Measurements from ENCODE around the gene EFNB3. TPM values are rescaled to one million over a fixed set of nuclear protein-coding genes. Genes with fewer than 3 reads are reported as not detected.

Gene EFNB3
- total RNA-seq, 6 experiments from 2014 or later = 0.26 to 1.1 (median 0.83) TPM

GRCh38 chr17:7739746-7740145 is 34.7 kb downstream of the EFNB3 start:
- ATAC-seq (no peak), DNase-seq (no peak)
- H3K27me3 ChIP-seq = no peaks in the 10 kb centered on the region
- H3K9me3 ChIP-seq = no peaks in the 10 kb centered on the region
- H3K36me3 ChIP-seq = no peaks in the 10 kb centered on the region
- TF ChIP-seq CTCF (IDR thresholded peaks at IDR 0.05) = no peak
- no peak for TF ChIP-seq POLR2A (IDR thresholded peaks at IDR 0.05)
- no peak overlapping the region for H3K4me3 ChIP-seq
- 55% methylated on average over 13 of the region's 14 CpGs for WGBS (ENCODE audit: insufficient coverage, low coverage, low lambda C conversion rate, missing lambda C conversion rate)
- intact Hi-C loops (cut with DNase I) = no loop called here
- H3K4me1 ChIP-seq = no peaks in the 10 kb centered on the region
- H3K27ac ChIP-seq = no peak overlapping the region

- ATAC-seq (peak; percentile 22 to 36 (median 34)), DNase-seq (peak in 2 of 3 donors; percentile 39 to 58)
- Histone ChIP-seq H3K27ac (no peak overlapping the region), H3K4me1 (no peaks in the 10 kb centered on the region), H3K27me3 (no peaks in the 10 kb centered on the region), H3K4me3 (peak overlapping the region in 1 of 3 donors; percentile 23), H3K36me3 (no peaks in the 10 kb centered on the region), H3K9me3 (no peaks in the 10 kb centered on the region)
- WGBS (ENCODE audit: insufficient coverage, low coverage, low lambda C conversion rate, missing lambda C conversion rate) = 54% methylated on average over 27 of the region's 42 CpGs
- TF ChIP-seq POLR2A (IDR thresholded peaks at IDR 0.05) = no peak
- TF ChIP-seq CTCF (IDR thresholded peaks at IDR 0.05) = no peak
- intact Hi-C loops (cut with DNase I) = no loop called here
These were observed 35.5 kb downstream of the EFNB3 start for GRCh38 chr17:7740481-7741001.

- H3K4me3 ChIP-seq = no peak overlapping the region
- no peak for ATAC-seq
- no peak for DNase-seq
- intact Hi-C loops (cut with DNase I) = no loop called here
- no peak for TF ChIP-seq POLR2A (IDR thresholded peaks at IDR 0.05)
- no peak for TF ChIP-seq CTCF (IDR thresholded peaks at IDR 0.05)
- no peak overlapping the region for H3K27ac ChIP-seq
- H3K9me3 ChIP-seq = no peaks in the 10 kb centered on the region
- 70% methylated on average over 5 of the region's 10 CpGs for WGBS (ENCODE audit: insufficient coverage, low coverage, low lambda C conversion rate, missing lambda C conversion rate)
- H3K4me1 ChIP-seq = no peaks in the 10 kb centered on the region
- H3K36me3 ChIP-seq = no peaks in the 10 kb centered on the region
- H3K27me3 ChIP-seq = no peaks in the 10 kb centered on the region
These were observed 37.7 kb downstream of the EFNB3 start for GRCh38 chr17:7742729-7743128.

- DNase-seq (no peak), ATAC-seq (no peak)
- no peaks in the 10 kb centered on the region for H3K9me3 ChIP-seq
- intact Hi-C loops (cut with DNase I) = no loop called here
- no peaks in the 10 kb centered on the region for H3K36me3 ChIP-seq
- H3K27me3 ChIP-seq = no peaks in the 10 kb centered on the region
- TF ChIP-seq CTCF (IDR thresholded peaks at IDR 0.05) = no peak
- H3K27ac ChIP-seq = no peak overlapping the region
- WGBS (ENCODE audit: insufficient coverage, low coverage, low lambda C conversion rate, missing lambda C conversion rate) = 50% methylated on average over 7 of the region's 8 CpGs
- H3K4me3 ChIP-seq = no peak overlapping the region
- H3K4me1 ChIP-seq = no peaks in the 10 kb centered on the region
These were observed 39.4 kb downstream of the EFNB3 start for GRCh38 chr17:7744416-7744815.
